Spleen (tissue), 11 donors: Measurements from ENCODE around the gene JARID2. TPM values are rescaled to one million over a fixed set of nuclear protein-coding genes. Genes with fewer than 3 reads are reported as not detected.
"Not testable (repeated sequence)": the region's sequence is repeated elsewhere in the genome, so short reads cannot be mapped to it uniquely, and the experiment has no call there.

Experiments used
- DNase-seq: peaks from one replicate; pipeline ENCODE4 v3.0.0-alpha.2; 2020
- H3K27ac ChIP-seq, 8 donors: fragments of 200-600 bp; sonication (generic) in 7 of 8; 1 replicate in 4 of 8; 2 replicates in 4 of 8; pipeline versions ENCODE4 v1.5.0 to v1.8.0; 2016 to 2021; ENCODE audit warnings: inconsistent platforms in 4 of 8, mild to moderate bottlenecking in 4 of 8, moderate library complexity in 1 of 8
- H3K27me3 ChIP-seq, 7 donors: fragments of 200-600 bp; sonication (generic) in 6 of 7; replicated peaks in 1 of 7; 1 replicate in 4 of 7; 2 replicates in 3 of 7; pipeline versions ENCODE4 v1.5.0 to v1.8.0; 2016 to 2021; ENCODE audit warnings: inconsistent platforms in 3 of 7, mild to moderate bottlenecking in 1 of 7
- H3K36me3 ChIP-seq, 6 donors: fragments of 200-600 bp; sonication (generic) in 5 of 6; 1 replicate in 4 of 6; 2 replicates in 2 of 6; pipeline versions ENCODE4 v1.5.0 to v1.8.0; 2016 to 2021; ENCODE audit warnings: inconsistent platforms in 2 of 6
- H3K4me1 ChIP-seq, 6 donors: fragments of 200-600 bp; sonication (generic) in 5 of 6; 1 replicate in 3 of 6; 2 replicates in 3 of 6; pipeline versions ENCODE4 v1.5.0 to v1.8.0; 2016 to 2021; ENCODE audit warnings: inconsistent platforms in 3 of 6
- H3K4me3 ChIP-seq, 8 donors: fragments of 200-600 bp; sonication (generic) in 7 of 8; 1 replicate in 4 of 8; 2 replicates in 4 of 8; pipeline versions ENCODE4 v1.5.0 to v1.8.0; 2016 to 2021; ENCODE audit warnings: inconsistent platforms in 4 of 8, mild to moderate bottlenecking in 4 of 8, moderate library complexity in 2 of 8
- H3K9me3 ChIP-seq, 8 donors: fragments of 200-600 bp; sonication (generic) in 7 of 8; 1 replicate in 4 of 8; 2 replicates in 4 of 8; pipeline versions ENCODE4 v1.5.0 to v1.8.0; 2016 to 2021; ENCODE audit warnings: inconsistent platforms in 4 of 8
- CTCF ChIP-seq, 11 experiments: fragments of 200-600 bp in 7 of 11; fragments of 450-650 bp in 4 of 11; sonication (generic) in 4 of 11; IDR thresholded peaks in 8 of 11; conservative IDR thresholded peaks in 3 of 11; 1 replicate in 7 of 11; 2 replicates in 4 of 11; pipeline versions ENCODE4 v1.4.0 to v1.8.0; 2016 to 2021; ENCODE audit warnings: antibody characterized with exemption in 11 of 11, inconsistent platforms in 4 of 11, mild to moderate bottlenecking in 1 of 11
- POLR2A ChIP-seq, 3 donors: fragments of 450-650 bp; IDR thresholded peaks; one replicate each; pipeline ENCODE4 v1.5.1; 2017; ENCODE audit warnings: antibody characterized with exemption in 3 of 3, mild to moderate bottlenecking in 1 of 3
- POLR2AphosphoS5 ChIP-seq, 3 donors: sonication (generic); formaldehyde crosslinking; IDR thresholded peaks; one replicate each; pipeline ENCODE4 v1.5.1; 2017; ENCODE audit warnings: antibody characterized with exemption in 3 of 3
- WGBS, 5 donors: extraction: QIAGEN DNeasy Blood & Tissue Kit in 3 of 5; methylation state at CpG; one replicate each; pipeline versions ENCODE4 v1.1.5 to v1.1.7; 2013 to 2018; 5-methylcytosine and 5-hydroxymethylcytosine counted together
- intact Hi-C: fragments of 100-400 bp; cut with DNase I; formaldehyde crosslinking; loops from one replicate; pipeline ENCODE4 v1.15.0; 2023; ENCODE audit warnings: low total_unique reads
- polyA plus RNA-seq, 3 donors: library from polyadenylated mRNA; stranded (reverse); fragments of 200-250 nt; gene quantifications; one replicate each; pipeline ENCODE4 v1.2.1, GENCODE V29; 2013
- total RNA-seq, 7 donors: library from RNA; depleted of rRNA in 3 of 7; stranded (reverse); fragments of >200 nt in 3 of 7; fragmentation: NEBNext Ultra II Directional in 4 of 7; extraction: Animal tissue kit (Norgen Biotek cat#: 25700) in 4 of 7; gene quantifications; one replicate each; pipeline versions ENCODE4 v1.1.0 to v1.2.1, GENCODE V29; 2016 to 2021
- donor health status: healthy with polysubstance abuse.
- donor health status: DM: no; HTN: no; CAD: no; lungs with moderate emphysema.
- donor health status: DM: no; HTN: no; CAD: no.
- donor health status: Bipolar disorder and iron deficiency.
- donor health status: healthy.
- donor health status: DM: no; HTN: no; CAD: no.
- donor health status: DM: yes; HTN: yes; CAD: no.

JARID2 gene
- total and polyA plus RNA-seq, 10 donors: 4.4 to 27.1 (median 20.6) TPM

- 36 to 54% (median 49%) methylated on average over 6 of the region's 6 CpGs for WGBS, 5 donors
- H3K4me1 ChIP-seq: peaks cover 14 to 99% (median 50%) of the 10 kb centered on the region in 6 donors
- H3K4me3 ChIP-seq: no peak overlapping the region
- TF ChIP-seq POLR2AphosphoS5 (IDR thresholded peaks at IDR 0.05) (peak in 1 of 3 donors; percentile 5), CTCF (IDR thresholded peaks at IDR 0.05 in 8 of 11, conservative IDR thresholded peaks at IDR 0.05 in 3 of 11) (no peak)
- peak; percentile 58 for DNase-seq
- no peaks in the 10 kb centered on the region for H3K9me3 ChIP-seq
- intact Hi-C loops: no loop called here
- no peaks in the 10 kb centered on the region for H3K36me3 ChIP-seq
- no peaks in the 10 kb centered on the region for H3K27me3 ChIP-seq
- H3K27ac ChIP-seq: peak overlapping the region in 5 of 8 donors; percentile 12 to 66 (median 41)
Measured at GRCh38 chr6:15287670-15288375, 42.0 kb downstream of the JARID2 start.

- TF ChIP-seq POLR2A (IDR thresholded peaks at IDR 0.05) (no peak), CTCF (IDR thresholded peaks at IDR 0.05 in 8 of 11, conservative IDR thresholded peaks at IDR 0.05 in 3 of 11) (no peak), POLR2AphosphoS5 (IDR thresholded peaks at IDR 0.05) (no peak)
- Histone ChIP-seq H3K4me3 (no peak overlapping the region), H3K27ac (no peak overlapping the region), H3K4me1 (peaks cover 14 to 99% (median 58%) of the 10 kb centered on the region in 6 donors), H3K36me3 (no peaks in the 10 kb centered on the region), H3K9me3 (no peaks in the 10 kb centered on the region), H3K27me3 (no peaks in the 10 kb centered on the region)
- no peak for DNase-seq
- intact Hi-C loops: no loop called here
- WGBS, 5 donors: 69 to 89% (median 77%) methylated on average over 8 of the region's 8 CpGs
Measured at GRCh38 chr6:15288856-15289255, 43.0 kb downstream of the JARID2 start.

GRCh38 chr6:15289456-15289855 is 43.6 kb downstream of the JARID2 start:
- H3K4me3 ChIP-seq, intact Hi-C loops, H3K9me3 ChIP-seq, DNase-seq, H3K27me3 ChIP-seq, H3K27ac ChIP-seq, H3K36me3 ChIP-seq: not testable (repeated sequence)
- H3K4me1 ChIP-seq: peaks cover 14 to 99% (median 63%) of the 10 kb centered on the region in 6 donors
- WGBS, 5 donors: 90 to 95% (median 91%) methylated on average over 7 of the region's 7 CpGs

- Histone ChIP-seq H3K27me3 (no peaks in the 10 kb centered on the region), H3K4me1 (peaks cover 14 to 97% (median 60%) of the 10 kb centered on the region in 6 donors), H3K4me3 (no peak overlapping the region), H3K27ac (no peak overlapping the region), H3K9me3 (no peaks in the 10 kb centered on the region), H3K36me3 (no peaks in the 10 kb centered on the region)
- TF ChIP-seq POLR2A (IDR thresholded peaks at IDR 0.05) (no peak), POLR2AphosphoS5 (IDR thresholded peaks at IDR 0.05) (no peak), CTCF (IDR thresholded peaks at IDR 0.05 in 8 of 11, conservative IDR thresholded peaks at IDR 0.05 in 3 of 11) (no peak)
- 85 to 90% (median 87%) methylated on average over 2 of the region's 2 CpGs for WGBS, 5 donors
- intact Hi-C loops: no loop called here
- no peak for DNase-seq
Measured at GRCh38 chr6:15290067-15290680, 44.3 kb downstream of the JARID2 start.
